GM18505 (cell line): Measurements from ENCODE around the gene THADA.

ENCODE experiments used
- ATAC-seq: cut with Tn5 transposase; IDR thresholded peaks from one replicate; pipeline ENCODE4 v1.9.1; 2021; ENCODE audit not compliant: unreplicated experiment
- POLR2A ChIP-seq: IDR thresholded peaks from 4 replicates; pipeline ENCODE4 v1.6.1; 2011; ENCODE audit warnings: borderline replicate concordance; ENCODE audit not compliant: insufficient read depth, insufficient read length; ENCODE audit errors: extremely low read depth

Gene THADA

DNA sequence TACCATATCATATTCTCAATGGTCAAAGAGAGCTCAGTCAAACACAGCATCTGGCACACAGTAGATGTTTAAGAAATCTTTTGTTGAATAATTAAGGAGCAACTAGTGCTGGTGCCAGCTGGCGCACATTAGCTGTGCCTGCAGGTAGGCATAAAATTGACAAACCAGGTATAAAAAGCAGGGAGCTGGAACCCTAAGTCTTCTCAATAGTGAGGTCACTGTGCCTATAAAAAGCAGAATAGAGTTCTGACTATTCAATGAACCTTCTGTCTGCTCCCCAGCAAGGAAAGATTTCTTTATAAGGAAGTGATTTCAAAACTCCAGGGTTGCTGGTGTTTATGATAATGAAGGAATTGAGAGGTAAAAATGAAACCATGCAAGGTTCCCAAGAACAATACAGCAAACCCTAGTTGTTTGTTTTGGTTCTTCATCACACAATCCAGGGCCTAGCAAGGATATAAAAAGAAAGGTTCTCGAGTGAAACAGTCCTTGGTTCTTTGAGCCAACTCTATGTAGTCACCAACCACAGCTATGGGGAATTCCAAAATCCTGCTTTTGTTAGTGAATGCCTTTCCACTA, 76.1 kb downstream of the THADA start:
- TF ChIP-seq POLR2A, result no peak
- ATAC-seq, result no peak

DNA sequence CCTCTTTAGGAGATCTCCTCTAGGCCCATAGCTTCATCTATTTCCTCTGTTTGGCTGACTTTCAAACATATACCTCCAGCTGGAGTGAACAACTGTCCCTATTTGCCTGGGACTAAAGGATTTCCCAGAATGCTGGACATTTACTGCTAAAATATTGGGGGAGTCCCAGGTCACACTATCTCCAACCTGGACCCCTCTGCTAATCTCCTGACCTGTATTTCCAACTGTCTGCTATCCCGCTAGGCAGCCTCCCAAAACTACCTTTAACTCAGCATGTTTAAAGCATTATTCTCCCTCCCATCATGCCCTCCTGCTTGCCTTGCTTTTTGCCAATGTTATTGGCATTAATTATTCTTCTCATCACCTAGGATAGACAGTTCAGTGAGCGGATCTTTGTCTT, 77.1 kb downstream of the THADA start:
- no peak for ATAC-seq
- TF ChIP-seq POLR2A, result no peak

DNA sequence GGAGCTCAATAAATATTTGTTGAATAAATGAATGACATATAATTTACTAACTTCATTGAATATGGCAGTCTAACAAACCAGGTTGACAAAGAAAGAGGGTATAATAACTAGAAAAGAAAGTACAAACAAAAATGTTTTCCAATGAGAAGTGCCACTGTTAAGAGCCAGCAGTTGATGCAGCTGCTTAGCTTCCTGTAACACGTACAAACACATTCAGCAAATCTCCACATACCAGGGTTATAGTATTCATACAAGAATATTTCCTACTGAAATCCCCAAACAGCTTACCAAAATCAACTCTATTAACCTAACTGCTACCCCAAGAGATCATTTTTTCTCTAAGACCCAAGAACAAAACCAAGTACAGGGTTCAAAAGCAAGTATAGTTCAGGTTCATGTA, 77.7 kb downstream of the THADA start:
- no peak for ATAC-seq

DNA sequence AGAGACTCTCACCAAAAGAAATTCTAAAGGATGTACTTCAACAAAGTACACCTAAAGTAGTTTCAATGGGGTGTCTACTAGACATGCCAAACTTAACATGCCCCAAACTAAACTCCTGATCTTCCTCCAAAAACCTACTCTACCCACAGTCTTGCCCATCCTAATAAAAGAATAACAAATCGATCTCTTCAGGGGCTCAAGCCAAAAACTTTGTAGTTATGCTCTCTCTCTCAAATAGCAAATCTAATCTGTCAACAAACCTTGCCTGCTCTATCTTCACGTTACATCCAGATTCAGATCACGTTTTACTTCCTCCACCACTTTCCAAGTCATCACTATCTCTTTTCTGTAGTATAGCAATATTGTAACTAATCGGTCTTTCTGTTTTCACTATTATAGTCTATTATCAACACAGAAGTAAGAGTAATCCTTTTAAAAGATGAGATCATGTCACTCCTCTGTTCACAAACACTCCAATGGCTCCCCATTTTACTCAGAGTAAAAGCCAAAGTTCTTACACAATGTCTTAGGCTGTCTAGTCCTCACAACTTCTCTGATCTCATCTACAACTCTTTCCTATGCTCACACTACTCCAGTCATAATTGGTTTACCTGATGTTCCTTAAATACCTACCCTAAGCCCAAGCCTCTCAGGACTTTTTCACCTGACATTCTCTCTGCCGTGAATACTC, 79.9 kb downstream of the THADA start:
- no peak for ATAC-seq
- TF ChIP-seq POLR2A, result no peak

More for the DNA sequence above, 77.7 kb downstream of the THADA start:
- TF ChIP-seq POLR2A, result no peak

DNA sequence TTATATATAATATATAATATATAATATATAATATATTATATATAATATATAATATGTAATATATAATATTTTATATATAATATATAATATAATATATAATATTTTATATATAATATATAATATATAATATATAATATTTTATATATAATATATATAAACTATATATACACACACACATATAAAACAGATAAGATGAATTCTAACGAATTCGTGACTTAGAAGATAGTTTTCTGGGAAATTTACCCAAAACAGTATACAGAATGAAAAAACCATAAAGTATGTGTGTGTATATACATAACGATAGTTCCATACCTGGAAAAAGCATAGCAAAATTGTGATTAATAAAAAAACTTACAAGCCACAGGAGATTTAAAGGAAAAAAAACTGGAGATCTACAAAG, 80.6 kb downstream of the THADA start:
- no peak for TF ChIP-seq POLR2A
- ATAC-seq, result no peak

DNA sequence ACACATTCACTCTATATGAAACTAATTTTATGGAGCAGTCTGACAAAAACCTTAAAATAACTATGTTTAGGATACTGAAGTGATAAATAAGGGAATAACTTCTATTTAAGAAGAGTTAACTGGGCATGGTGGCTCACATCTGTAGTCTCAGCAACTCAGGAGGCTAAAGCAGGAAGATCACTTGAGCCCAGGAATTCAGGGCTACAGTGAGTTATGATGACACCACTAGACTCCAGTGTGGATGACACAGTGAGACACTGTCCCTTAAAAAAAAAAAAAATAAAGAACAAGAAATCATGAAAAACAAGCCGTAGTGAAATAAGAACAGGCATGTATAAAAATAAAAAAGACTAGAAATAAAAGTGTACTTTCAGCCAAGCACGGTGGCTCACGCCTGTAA, 82.0 kb downstream of the THADA start:
- TF ChIP-seq POLR2A, result no peak
- no peak for ATAC-seq

DNA sequence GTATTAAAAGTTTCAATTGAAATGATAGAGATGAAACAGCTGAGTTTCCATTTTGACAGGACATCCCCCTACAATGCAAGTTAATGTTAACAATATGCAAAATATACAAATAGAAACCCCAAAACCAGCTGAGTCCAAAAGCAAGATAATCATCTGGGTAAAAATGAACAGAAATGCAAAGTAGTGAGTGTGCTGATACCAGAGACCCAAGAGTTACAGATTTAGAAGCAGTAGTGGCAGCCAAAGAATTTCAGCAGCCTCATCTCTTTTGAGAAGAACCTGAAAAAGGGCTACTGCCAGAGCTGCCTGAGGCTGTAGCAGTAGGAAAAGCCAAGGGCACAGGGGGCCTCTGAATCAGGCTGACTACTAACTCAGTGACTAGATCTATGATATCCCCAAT, 82.6 kb downstream of the THADA start:
- ATAC-seq, result no peak
- no peak for TF ChIP-seq POLR2A

DNA sequence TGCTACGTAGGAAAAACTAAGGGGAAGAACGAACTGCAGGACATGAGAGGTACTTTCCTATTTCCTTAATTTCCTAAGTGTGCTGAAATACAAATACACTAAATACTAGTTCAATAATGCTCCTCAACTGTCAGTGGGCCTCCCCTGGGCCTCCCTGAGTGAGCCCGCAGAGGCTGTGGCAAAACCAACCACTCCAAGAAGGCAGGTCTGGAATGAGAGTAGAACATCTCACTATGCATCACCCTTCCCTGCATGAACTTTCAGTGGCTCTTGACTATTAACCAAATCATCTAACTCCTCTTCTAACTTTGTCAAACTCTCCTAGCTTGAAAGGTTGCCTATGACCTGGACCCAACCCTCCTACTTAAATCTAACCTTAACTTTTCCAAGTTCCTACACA, 84.6 kb downstream of the THADA start:
- no peak for TF ChIP-seq POLR2A
- no peak for ATAC-seq

DNA sequence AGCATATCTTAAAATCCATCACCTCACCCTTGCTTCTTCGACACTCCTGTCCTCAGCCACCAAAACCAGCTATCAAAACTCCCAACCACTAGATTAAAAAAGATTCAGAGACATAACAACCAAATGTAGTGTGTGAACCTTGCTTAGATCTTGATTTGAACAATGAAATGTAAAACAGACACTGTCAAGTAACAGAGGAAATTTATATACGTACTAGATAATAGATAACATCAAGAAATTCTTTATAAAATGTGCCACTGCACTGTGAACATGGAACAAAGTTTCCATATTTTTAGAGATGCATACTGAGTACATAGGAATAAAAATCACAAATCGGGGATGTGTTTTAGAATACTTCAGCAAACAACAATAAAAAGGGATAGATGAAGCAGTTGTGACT, 86.0 kb downstream of the THADA start:
- TF ChIP-seq POLR2A, result no peak
- no peak for ATAC-seq

DNA sequence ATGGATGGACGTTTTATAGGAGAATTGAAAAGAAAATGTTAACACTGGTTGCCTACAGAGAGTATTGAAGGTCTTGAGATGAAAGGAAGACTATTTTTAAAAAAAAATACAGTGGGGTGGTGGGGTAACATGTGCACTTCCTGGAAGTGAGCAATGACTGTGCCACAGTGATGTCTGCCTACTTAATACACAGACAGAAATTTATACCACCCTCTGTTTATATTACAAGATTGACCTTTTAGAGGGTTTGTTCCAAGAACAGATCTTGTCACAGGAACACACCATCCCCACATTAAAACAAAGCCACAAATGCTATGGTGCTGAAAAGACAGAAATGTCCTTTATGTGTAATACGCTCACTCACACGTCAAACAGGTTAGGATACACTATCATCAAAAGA, 87.6 kb downstream of the THADA start:
- TF ChIP-seq POLR2A, result no peak
- ATAC-seq, result no peak

DNA sequence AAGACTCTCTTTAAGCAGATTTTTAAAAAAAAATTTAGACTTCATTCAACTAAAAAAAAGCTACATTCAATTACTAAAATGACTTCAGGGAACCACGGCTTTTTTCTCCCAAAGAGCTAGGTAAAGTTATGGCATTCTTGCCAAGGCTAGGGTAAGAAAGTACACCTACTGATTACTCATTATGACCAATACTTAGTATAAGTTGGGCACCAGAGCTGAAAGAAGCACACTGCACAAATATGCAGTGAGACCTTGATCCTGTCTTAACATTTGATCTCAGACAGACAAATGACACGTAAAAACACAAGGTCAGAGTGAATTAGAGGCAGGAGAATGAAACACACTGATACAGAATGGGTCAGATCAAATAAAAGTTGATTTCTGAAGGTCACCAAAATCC, 88.7 kb downstream of the THADA start:
- no peak for ATAC-seq
- TF ChIP-seq POLR2A, result no peak

DNA sequence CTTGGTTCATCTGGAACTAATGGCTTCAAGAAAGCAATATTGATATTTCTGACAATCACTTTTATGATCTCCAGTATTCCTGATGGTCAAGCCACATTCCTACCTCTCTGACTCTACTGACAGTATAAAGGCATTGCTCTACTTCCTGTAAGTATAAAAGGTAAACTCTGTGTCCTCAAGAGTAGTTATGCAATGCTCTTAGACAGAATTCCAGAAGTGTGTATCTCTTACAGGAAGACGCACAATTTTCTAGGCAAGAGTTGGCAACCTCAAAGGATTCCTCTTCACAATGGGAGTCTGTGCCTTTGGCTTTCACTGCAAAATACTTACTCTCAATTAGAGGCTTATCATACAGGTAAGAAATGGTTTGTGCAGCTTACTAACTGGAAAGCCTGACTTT, 100.1 kb downstream of the THADA start:
- ATAC-seq, result no peak
- TF ChIP-seq POLR2A, result no peak

DNA sequence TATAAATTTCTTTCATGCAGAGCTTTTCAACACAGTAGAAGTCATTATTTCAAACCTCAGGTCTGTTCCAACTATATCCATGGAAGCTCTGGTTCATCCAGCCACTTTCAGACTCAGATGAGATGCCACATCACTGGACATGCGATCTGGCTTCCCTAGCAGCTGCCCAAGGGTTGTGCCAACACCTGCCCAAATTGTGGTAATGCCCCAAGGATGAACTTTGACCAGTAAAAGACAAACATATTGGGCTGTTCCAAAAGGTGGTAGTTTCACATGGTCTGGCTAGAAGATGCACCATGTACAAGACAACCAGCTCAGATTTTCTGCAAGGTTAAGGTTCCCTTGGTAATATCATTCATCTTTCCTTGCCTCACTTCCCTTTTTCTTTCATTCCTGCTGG, 101.9 kb downstream of the THADA start:
- no peak for ATAC-seq
- no peak for TF ChIP-seq POLR2A

DNA sequence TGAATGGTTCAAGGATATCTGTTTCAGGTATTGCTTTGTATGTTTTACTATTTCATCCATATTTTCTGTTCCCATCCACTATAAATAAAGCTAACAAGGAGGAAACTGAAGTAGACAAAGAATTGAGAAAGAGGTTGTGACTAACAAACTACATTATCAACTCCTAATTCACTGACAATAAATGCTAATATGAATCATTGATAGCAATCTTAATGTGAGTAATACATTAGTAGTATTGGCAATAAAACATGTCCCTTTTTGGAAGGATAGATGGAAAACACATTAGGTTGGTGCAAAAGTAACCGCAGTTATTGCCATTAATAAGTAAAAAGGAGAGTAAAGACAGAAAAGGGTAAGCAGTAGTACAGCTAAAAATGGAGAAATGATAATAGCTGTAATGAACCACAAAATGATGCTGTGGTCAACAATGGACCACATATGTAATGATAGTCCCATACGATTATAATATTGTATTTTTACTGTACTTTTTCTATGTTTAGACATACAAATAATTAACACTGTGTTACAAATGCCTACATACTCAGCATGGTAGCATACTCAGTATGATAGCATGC, 104.7 kb downstream of the THADA start:
- no peak for ATAC-seq
- TF ChIP-seq POLR2A, result no peak
